Pancreas (tissue), 10 donors: Measurements from ENCODE around the gene ZC2HC1B. TPM values are rescaled to one million over a fixed set of nuclear protein-coding genes. Genes with fewer than 3 reads are reported as not detected.

ENCODE experiments used
- ATAC-seq, 4 donors: fragments of 200-7000 bp; cut with Tn5 transposase; one replicate each; pipeline versions ENCODE4 v1.8.0 to v1.9.1; 2020; ENCODE audit warnings: mild to moderate bottlenecking in 4 of 4, moderate library complexity in 4 of 4
- DNase-seq, 6 donors: peaks; one replicate each; pipeline ENCODE4 v3.0.0-alpha.2; 2020
- FAIRE-seq: peaks from 2 replicates; lab custom pipeline; 2012; peaks lifted over from hg19 to GRCh38; lab: Jason Lieb, UNC
- H3K27ac ChIP-seq, 4 donors: fragments of 200-600 bp; sonication (generic); 1 replicate in 3 of 4; 2 replicates in 1 of 4; pipeline versions ENCODE4 v1.5.0 to v1.8.0; 2020
- H3K27me3 ChIP-seq, 4 donors: fragments of 200-600 bp; one replicate each; pipeline ENCODE4 v1.8.0; 2021
- H3K36me3 ChIP-seq, 3 donors: fragments of 200-600 bp; sonication (generic) in 1 of 3; one replicate each; pipeline versions ENCODE4 v1.5.0 to v1.8.0; 2020 to 2021
- H3K4me1 ChIP-seq, 3 donors: fragments of 200-600 bp; one replicate each; pipeline ENCODE4 v1.8.0; 2021
- H3K4me3 ChIP-seq, 4 donors: fragments of 200-600 bp; sonication (generic) in 2 of 4; one replicate each; pipeline versions ENCODE4 v1.5.0 to v1.8.0; 2020 to 2021
- H3K9me3 ChIP-seq, 4 donors: fragments of 200-600 bp; one replicate each; pipeline ENCODE4 v1.8.0; 2021
- CTCF ChIP-seq, 4 donors: fragments of 200-600 bp; sonication (generic) in 3 of 4; IDR thresholded peaks; one replicate each; pipeline versions ENCODE4 v1.5.0 to v1.8.0; 2021; ENCODE audit warnings: antibody characterized with exemption in 4 of 4
- WGBS, 2 donors: extraction: QIAGEN DNeasy Blood & Tissue Kit; methylation state at CpG; one replicate each; pipeline ENCODE4 v1.1.7; 2013; 5-methylcytosine and 5-hydroxymethylcytosine counted together
- intact Hi-C, 3 donors: fragments of 100-400 bp; cut with DNase I; formaldehyde crosslinking; loops; one replicate each; pipeline versions ENCODE4 v1.11.1 to v1.14.2; 2022
- polyA plus RNA-seq, 2 donors: library from polyadenylated mRNA; stranded (reverse); fragments of 200-250 nt; gene quantifications; one replicate each; pipeline ENCODE4 v1.2.3, GENCODE V29; 2013
- total RNA-seq, 6 donors: library from RNA; stranded (reverse); fragmentation: NEBNext Ultra II Directional in 4 of 6; extraction: Animal tissue kit (Norgen Biotek cat#: 25700) in 4 of 6; gene quantifications; one replicate each; pipeline versions ENCODE4 v1.2.1 to v1.2.4, GENCODE V29; 2021 to 2023
- donor health status: healthy with polysubstance abuse.
- donor health status: DM: no; HTN: no; CAD: no; lungs with moderate emphysema.
- donor health status: DM: no; HTN: no; CAD: no.
- donor health status: control.
- donor health status: control.
- donor health status: Bipolar disorder and iron deficiency.
- donor health status: DM: yes; HTN: yes; CAD: no.
- donor health status: DM: no; HTN: no; CAD: no.
- donor health status: DM: no; HTN: no; CAD: no.
- donor health status: DM: yes; HTN: yes; CAD: no.

ZC2HC1B gene
- total and polyA plus RNA-seq, 8 donors = not detected

GRCh38 chr6:143953922-143954321, 89.6 kb downstream of the ZC2HC1B start:
- no peak for DNase-seq
- H3K4me1 ChIP-seq = no peaks in the 10 kb centered on the region
- no peaks in the 10 kb centered on the region for H3K27me3 ChIP-seq
- intact Hi-C loops = no loop called here
- H3K27ac ChIP-seq = no peak overlapping the region
- TF ChIP-seq CTCF (IDR thresholded peaks at IDR 0.05) = no peak
- FAIRE-seq = no peak
- H3K9me3 ChIP-seq = no peaks in the 10 kb centered on the region
- 92 to 93% methylated on average over 4 of the region's 4 CpGs for WGBS, 2 donors
- H3K4me3 ChIP-seq = no peak overlapping the region
- ATAC-seq = no peak
- H3K36me3 ChIP-seq = no peaks in the 10 kb centered on the region

GRCh38 chr6:143955971-143956370, 91.7 kb downstream of the ZC2HC1B start:
- Histone ChIP-seq H3K27ac (no peak overlapping the region), H3K9me3 (no peaks in the 10 kb centered on the region), H3K4me3 (no peak overlapping the region), H3K27me3 (no peaks in the 10 kb centered on the region), H3K4me1 (no peaks in the 10 kb centered on the region), H3K36me3 (no peaks in the 10 kb centered on the region)
- no peak for TF ChIP-seq CTCF (IDR thresholded peaks at IDR 0.05)
- FAIRE-seq (no peak), ATAC-seq (no peak), DNase-seq (no peak)
- WGBS, 2 donors = 93 to 94% methylated on average over 8 of the region's 8 CpGs
- intact Hi-C loops = no loop called here

DNA sequence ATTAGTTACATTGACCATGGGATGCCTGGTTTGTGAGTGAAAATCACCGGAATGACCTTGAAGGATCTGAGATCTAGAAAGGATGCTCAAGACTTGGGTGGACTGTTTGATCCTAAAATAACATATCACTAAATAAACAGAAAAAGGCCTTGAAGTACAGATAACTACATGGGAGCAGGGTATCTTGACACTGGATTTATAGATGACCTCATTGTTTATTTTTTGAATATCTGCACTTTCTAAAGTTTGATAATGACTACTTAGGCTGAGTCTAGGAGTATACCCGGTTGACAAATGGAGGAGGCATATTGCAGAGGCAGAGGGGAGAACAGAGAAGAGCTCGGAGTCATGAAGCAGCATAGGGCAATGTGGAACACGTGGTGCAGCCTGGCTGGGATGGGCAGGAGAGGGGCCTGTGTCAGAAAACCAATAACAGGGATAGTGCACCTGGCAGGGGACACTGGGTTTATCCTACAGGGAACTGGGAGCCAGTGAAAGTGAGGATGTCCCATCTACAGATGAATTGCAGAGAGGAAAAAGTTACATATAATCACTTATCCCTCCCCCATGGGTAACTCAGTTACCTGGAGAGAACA, 93.5 kb downstream of the ZC2HC1B start:
- no peaks in the 10 kb centered on the region for H3K27me3 ChIP-seq
- ATAC-seq (no peak), FAIRE-seq (no peak), DNase-seq (no peak)
- intact Hi-C loops = no loop called here
- no peak overlapping the region for H3K27ac ChIP-seq
- H3K4me3 ChIP-seq = no peak overlapping the region
- H3K9me3 ChIP-seq = no peaks in the 10 kb centered on the region
- TF ChIP-seq CTCF (IDR thresholded peaks at IDR 0.05) = no peak
- WGBS, 2 donors = 65 to 71% methylated on average over 4 of the region's 4 CpGs
- H3K4me1 ChIP-seq = no peaks in the 10 kb centered on the region
- H3K36me3 ChIP-seq = no peaks in the 10 kb centered on the region

- H3K4me3 ChIP-seq = no peak overlapping the region
- ATAC-seq = no peak
- no peak overlapping the region for H3K27ac ChIP-seq
- no peaks in the 10 kb centered on the region for H3K36me3 ChIP-seq
- FAIRE-seq = no peak
- TF ChIP-seq CTCF (IDR thresholded peaks at IDR 0.05) = no peak
- H3K4me1 ChIP-seq = no peaks in the 10 kb centered on the region
- H3K27me3 ChIP-seq = no peaks in the 10 kb centered on the region
- intact Hi-C loops = no loop called here
- peak in 1 of 6 donors; percentile 24 for DNase-seq
- 91 to 94% methylated on average over 11 of the region's 11 CpGs for WGBS, 2 donors
- H3K9me3 ChIP-seq = no peaks in the 10 kb centered on the region
Measured at GRCh38 chr6:143958839-143959399, 94.6 kb downstream of the ZC2HC1B start.

DNA sequence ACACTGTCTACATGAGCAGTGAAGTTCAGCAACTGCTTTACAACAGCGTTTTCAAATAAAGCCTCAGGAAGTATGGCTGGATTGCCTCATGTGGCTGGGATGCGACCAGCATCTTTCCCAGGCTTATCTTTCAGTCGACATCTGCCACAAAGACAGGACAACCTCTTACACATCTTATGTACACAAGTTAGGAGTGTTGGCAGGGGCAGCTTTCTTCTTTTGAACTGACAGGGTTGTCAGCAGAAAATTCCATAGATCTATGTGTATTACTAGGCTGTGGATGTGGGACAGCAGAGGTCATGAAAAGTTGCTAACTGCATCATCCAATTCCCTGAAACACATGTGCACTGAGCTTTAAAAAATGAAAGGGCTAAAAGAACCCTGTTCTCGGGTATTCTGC, 95.7 kb downstream of the ZC2HC1B start:
- ATAC-seq (peak in 1 of 4 donors; percentile 25), FAIRE-seq (no peak), DNase-seq (no peak)
- Histone ChIP-seq H3K9me3 (no peaks in the 10 kb centered on the region), H3K27me3 (no peaks in the 10 kb centered on the region), H3K36me3 (no peaks in the 10 kb centered on the region), H3K4me1 (no peaks in the 10 kb centered on the region), H3K4me3 (no peak overlapping the region), H3K27ac (no peak overlapping the region)
- intact Hi-C loops = no loop called here
- 67 to 72% methylated on average over 4 of the region's 4 CpGs for WGBS, 2 donors
- TF ChIP-seq CTCF (IDR thresholded peaks at IDR 0.05) = no peak
